H1 (cell line): Measurements from ENCODE around the gene MYLK.

Experiments used
- CBX5 ChIP-seq: fragments of 300-800, 300-1000 bp; sonication (generic); IDR thresholded peaks from 2 replicates; pipeline ENCODE4 v1.7.1; 2016; ENCODE audit warnings: antibody characterized with exemption, low read length, low read depth
- CEBPB ChIP-seq: IDR thresholded peaks from 2 replicates; pipeline ENCODE4 v1.6.1; 2012; ENCODE audit warnings: low read depth, low read length
- CREB1 ChIP-seq: IDR thresholded peaks from 2 replicates; pipeline ENCODE4 v1.6.1; 2012; ENCODE audit warnings: inconsistent platforms
- CTCF ChIP-seq, 3 experiments: IDR thresholded peaks; 1 replicate in 2 of 3; 2 replicates in 1 of 3; pipeline versions ENCODE4 v1.5.1 to v1.6.1; 2011; ENCODE audit warnings: low read length in 3 of 3, mild to moderate bottlenecking in 3 of 3, inconsistent platforms in 2 of 3, low read depth in 1 of 3, moderate library complexity in 1 of 3; ENCODE audit not compliant: insufficient read depth in 1 of 3; ENCODE audit errors: control extremely low read depth in 1 of 3
- EGR1 ChIP-seq: IDR thresholded peaks from 2 replicates; pipeline ENCODE4 v1.6.1; 2011; ENCODE audit warnings: low read depth, low read length, borderline replicate concordance
- EP300 ChIP-seq, 2 experiments: IDR thresholded peaks; 1 replicate in 1 of 2; 2 replicates in 1 of 2; pipeline ENCODE4 v1.6.1; 2011 to 2012; ENCODE audit warnings: low read depth in 2 of 2, low read length in 2 of 2, mild to moderate bottlenecking in 2 of 2, borderline replicate concordance in 1 of 2, inconsistent platforms in 1 of 2, moderate library complexity in 1 of 2
- JUND ChIP-seq: IDR thresholded peaks from 2 replicates; pipeline ENCODE4 v1.6.1; 2011; ENCODE audit warnings: mild to moderate bottlenecking, improper control_type of control experiment, low read length
- POLR2A ChIP-seq, 2 experiments: IDR thresholded peaks; 1 replicate in 1 of 2; 2 replicates in 1 of 2; pipeline ENCODE4 v1.6.1; 2011; ENCODE audit warnings: low read depth in 2 of 2, low read length in 2 of 2, mild to moderate bottlenecking in 2 of 2; ENCODE audit errors: control extremely low read depth in 1 of 2
- SUZ12 ChIP-seq: fragments of 200-600 bp; sonication (generic); IDR thresholded peaks from 2 replicates; pipeline ENCODE4 v1.6.1; 2012; ENCODE audit warnings: mild to moderate bottlenecking, inconsistent platforms, low read length, moderate library complexity, mixed read lengths
- TF ChIP-seq, protein P1 (sequence below): IDR thresholded peaks from 2 replicates; pipeline ENCODE4 v1.6.1; 2011; ENCODE audit warnings: low read depth, mild to moderate bottlenecking, low read length; ENCODE audit not compliant: insufficient read depth

DNA sequence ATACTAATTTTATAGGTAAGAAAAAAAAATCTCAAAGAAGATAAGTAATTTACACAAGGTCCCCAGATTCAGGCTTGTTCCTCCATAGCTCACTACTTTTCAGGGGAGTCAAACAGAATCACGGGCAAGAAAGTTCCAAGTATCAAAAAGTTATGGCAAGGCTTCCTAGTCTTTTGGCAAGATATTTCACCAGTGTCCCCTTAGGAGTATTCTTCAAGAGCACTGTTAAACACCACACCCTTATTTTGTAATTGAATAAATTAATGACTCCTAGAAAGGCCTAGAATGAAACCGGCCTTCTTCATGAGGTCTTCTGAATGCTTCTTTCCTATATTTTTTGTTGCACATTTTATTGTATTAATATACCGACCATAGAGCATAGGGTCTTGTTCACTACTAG lies 109.7 kb downstream of the MYLK start:
- TF ChIP-seq CEBPB, result no peak
- no peak for TF ChIP-seq EP300 (IDR thresholded peaks at IDR 0.05; ENCODE audit: borderline replicate concordance in 1 of 2, low read depth in 2 of 2, low read length in 2 of 2)
- TF ChIP-seq CBX5, result no peak
- TF ChIP-seq POLR2A (IDR thresholded peaks at IDR 0.05; ENCODE audit: control extremely low read depth in 1 of 2, low read depth in 2 of 2, low read length in 2 of 2), result no peak
- no peak for TF ChIP-seq EGR1
- TF ChIP-seq SUZ12, result no peak
- TF ChIP-seq CREB1, result no peak
- no peak for TF ChIP-seq JUND
- TF ChIP-seq CTCF (IDR thresholded peaks at IDR 0.05; ENCODE audit: control extremely low read depth in 1 of 3, insufficient read depth in 1 of 3, low read depth in 1 of 3, low read length in 3 of 3), result no peak
- TF ChIP-seq, protein P1, sequence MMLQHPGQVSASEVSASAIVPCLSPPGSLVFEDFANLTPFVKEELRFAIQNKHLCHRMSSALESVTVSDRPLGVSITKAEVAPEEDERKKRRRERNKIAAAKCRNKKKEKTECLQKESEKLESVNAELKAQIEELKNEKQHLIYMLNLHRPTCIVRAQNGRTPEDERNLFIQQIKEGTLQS, result no peak
